ENCODE data around the gene HSD17B8. TPM values are rescaled to one million over a fixed set of nuclear protein-coding genes. Genes with fewer than 3 reads are reported as not detected.
A peak's percentile ranks its signal among the peaks of the same experiment; 100 is the strongest.

HSD17B8 gene
- total and polyA plus RNA-seq, 2 donors (not counting 1 experiment from before 2014, with no cell fraction given), result 10.8 to 25.5 TPM

DNA sequence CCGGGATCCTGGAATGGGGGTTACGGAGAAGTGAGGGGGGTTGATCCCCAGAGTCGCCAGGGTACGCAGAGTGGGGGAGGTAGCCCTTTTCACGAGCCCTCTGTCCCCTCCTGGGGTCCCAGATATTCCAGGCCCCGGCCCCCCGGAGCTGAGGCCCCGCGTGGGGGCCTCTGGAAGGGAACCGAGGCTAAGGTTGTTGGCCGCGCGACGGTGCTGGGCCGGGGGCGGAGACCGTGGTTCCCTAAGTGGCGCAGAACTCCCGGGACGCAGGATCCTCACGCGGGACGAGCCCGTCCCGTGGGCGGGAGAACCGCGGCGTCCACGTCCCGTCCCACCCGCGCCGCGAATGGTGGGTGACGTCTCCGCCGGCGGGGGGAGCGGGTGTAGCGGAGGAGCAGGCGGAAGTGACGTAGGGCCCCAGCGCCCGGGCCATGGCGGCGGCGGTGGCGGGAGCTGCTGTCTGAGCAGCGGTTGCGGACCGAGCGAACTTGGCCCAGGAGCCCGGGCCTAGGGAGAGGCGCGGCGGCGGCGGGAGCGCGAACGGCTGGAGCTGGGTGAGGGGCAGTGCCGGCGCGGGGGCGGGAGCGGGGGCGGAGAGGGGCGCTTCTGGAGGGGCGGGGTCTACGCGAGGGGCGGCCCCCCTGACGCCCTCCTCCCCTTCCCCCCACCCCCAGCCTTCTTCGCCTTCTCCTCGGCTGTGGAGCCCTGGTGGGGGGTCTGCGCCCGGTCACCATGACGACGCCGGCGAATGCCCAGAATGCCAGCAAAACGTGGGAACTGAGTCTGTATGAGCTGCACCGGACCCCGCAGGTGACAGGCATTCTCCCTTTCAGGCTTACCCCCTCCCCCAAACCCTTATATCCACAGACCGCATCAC, 3.9 kb downstream of the HSD17B8 start, which contains the start of gene RING1:
TSS of gene RING1 (plus strand) at position 410 of the 877 bp plus-strand sequence. CDS start at position 733, 323 bp downstream.
- H3K27me3 ChIP-seq (replicated peaks in 1 of 4; ENCODE audit: control extremely low read depth in 1 of 4, control insufficient read depth in 3 of 4, insufficient read depth in 4 of 4, low read length in 3 of 4), result peaks cover 0 to 10% (median 8%) of the 10 kb centered on the region in 4 experiments
- intact Hi-C loops (cut with micrococcal nuclease), result loop anchor here (1.0 to 10.0 kb wide), 4 partner anchors 8 to 1234 kb away; partner anchors contain the start of genes COL11A2, DXO, RXRB and SLC39A7
- H3K27ac ChIP-seq (ENCODE audit: low read length in 2 of 2), result peak within 1 kb of the TSS; percentile 87 to 91
- H3K27me3 Mint-ChIP-seq, result peaks cover 9% of the 10 kb centered on the region
- H3K9me3 ChIP-seq (ENCODE audit: control extremely low read depth in 1 of 3, control insufficient read depth in 2 of 3, insufficient read depth in 1 of 3, low read length in 2 of 3), result peaks cover 0 to 4% (median 0%) of the 10 kb centered on the region in 3 donors
- CTCF ChIA-PET, result interaction anchor here (0.6 to 3.0 kb wide), 9 partner anchors 9 to 236 kb away, joined by 3 to 14 read pairs (median 4); no protein-coding TSS in a partner anchor
- TF ChIP-seq, protein P1, sequence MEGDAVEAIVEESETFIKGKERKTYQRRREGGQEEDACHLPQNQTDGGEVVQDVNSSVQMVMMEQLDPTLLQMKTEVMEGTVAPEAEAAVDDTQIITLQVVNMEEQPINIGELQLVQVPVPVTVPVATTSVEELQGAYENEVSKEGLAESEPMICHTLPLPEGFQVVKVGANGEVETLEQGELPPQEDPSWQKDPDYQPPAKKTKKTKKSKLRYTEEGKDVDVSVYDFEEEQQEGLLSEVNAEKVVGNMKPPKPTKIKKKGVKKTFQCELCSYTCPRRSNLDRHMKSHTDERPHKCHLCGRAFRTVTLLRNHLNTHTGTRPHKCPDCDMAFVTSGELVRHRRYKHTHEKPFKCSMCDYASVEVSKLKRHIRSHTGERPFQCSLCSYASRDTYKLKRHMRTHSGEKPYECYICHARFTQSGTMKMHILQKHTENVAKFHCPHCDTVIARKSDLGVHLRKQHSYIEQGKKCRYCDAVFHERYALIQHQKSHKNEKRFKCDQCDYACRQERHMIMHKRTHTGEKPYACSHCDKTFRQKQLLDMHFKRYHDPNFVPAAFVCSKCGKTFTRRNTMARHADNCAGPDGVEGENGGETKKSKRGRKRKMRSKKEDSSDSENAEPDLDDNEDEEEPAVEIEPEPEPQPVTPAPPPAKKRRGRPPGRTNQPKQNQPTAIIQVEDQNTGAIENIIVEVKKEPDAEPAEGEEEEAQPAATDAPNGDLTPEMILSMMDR (IDR thresholded peaks at IDR 0.05), result no peak
- no peak for TF ChIP-seq EZH2 (IDR thresholded peaks at IDR 0.05; ENCODE audit: borderline replicate concordance, insufficient read depth, low read depth, low read length, poor library complexity, severe bottlenecking)
- H3K36me3 ChIP-seq (replicated peaks in 1 of 2; ENCODE audit: control extremely low read depth in 1 of 2, control insufficient read depth in 1 of 2, extremely low read depth in 1 of 2, insufficient read depth in 2 of 2, low read length in 1 of 2), result peaks cover 0 to 26% of the 10 kb centered on the region in 2 experiments
- WGBS (ENCODE audit: insufficient coverage), result under 1% methylated on average over 69 of the region's 86 CpGs
- H2AFZ ChIP-seq (ENCODE audit: insufficient read depth, low read depth, low read length, poor library complexity, severe bottlenecking), result peak within 1 kb of the TSS; percentile 76
- H3K4me1 Mint-ChIP-seq, result peaks cover 40% of the 10 kb centered on the region
- H3K9me3 Mint-ChIP-seq (ENCODE audit: insufficient read depth), result no peaks in the 10 kb centered on the region
- H4K20me1 ChIP-seq (ENCODE audit: control insufficient read depth, insufficient read depth, low read length, poor library complexity, severe bottlenecking), result no peaks in the 10 kb centered on the region
- DNase-seq (peak; percentile 92), ATAC-seq (ENCODE audit: low read depth) (peak; percentile 54)
- POLR2A ChIA-PET, result interaction anchor here (0.6 to 2.0 kb wide), 15 partner anchors 9 to 1807 kb away, joined by 3 to 12 read pairs (median 4); partner anchors contain the start of genes B3GALT4, HLA-DPB1 and VPS52
- H3K9ac ChIP-seq (ENCODE audit: low read length), result peak within 1 kb of the TSS; percentile 89
- peak within 1 kb of the TSS; percentile 71 to 99 (median 90) for H3K4me3 ChIP-seq (ENCODE audit: control extremely low read depth in 1 of 5, extremely low read depth in 1 of 5, insufficient read depth in 1 of 5, low read depth in 2 of 5, low read length in 4 of 5)
- H3K79me2 ChIP-seq (ENCODE audit: control insufficient read depth, insufficient read depth, low read length), result peaks cover 15% of the 10 kb centered on the region
- H3K27ac Mint-ChIP-seq, result peak within 1 kb of the TSS; percentile 90
- peak within 1 kb of the TSS; percentile 88 for H3K4me3 Mint-ChIP-seq
- H3K4me2 ChIP-seq (replicated peaks; ENCODE audit: low read depth, low read length, poor library complexity, severe bottlenecking), result peak within 1 kb of the TSS; percentile 92
- peaks cover 31 to 45% of the 10 kb centered on the region in 2 donors for H3K4me1 ChIP-seq (ENCODE audit: control insufficient read depth in 2 of 2, insufficient read depth in 2 of 2, low read length in 2 of 2)

All from B cell (primary cell).